AG09319 (cell line): Measurements from ENCODE around the gene SSH2.
"Not testable (repeated sequence)": the region's sequence is repeated elsewhere in the genome, so short reads cannot be mapped to it uniquely, and the experiment has no call there.

Source experiments
- DNase-seq: peaks from one replicate; pipeline ENCODE4 v3.0.0-alpha.2; 2010; ENCODE audit warnings: low read depth; ENCODE audit errors: extremely low read depth
- CTCF ChIP-seq: IDR thresholded peaks from 2 replicates; pipeline ENCODE4 v1.5.1; 2011; ENCODE audit warnings: low read depth, mild to moderate bottlenecking, inconsistent platforms, low read length, moderate library complexity

SSH2 gene

GRCh38 chr17:29800457-29800856, 129.6 kb downstream of the SSH2 start:
- no peak for TF ChIP-seq CTCF
- DNase-seq = no peak

GRCh38 chr17:29796652-29797051, 133.4 kb downstream of the SSH2 start:
- DNase-seq = no peak
- TF ChIP-seq CTCF = no peak

GRCh38 chr17:29793501-29793900, 136.5 kb downstream of the SSH2 start:
- no peak for DNase-seq
- TF ChIP-seq CTCF = no peak

- DNase-seq = no peak
- TF ChIP-seq CTCF = no peak
These were observed 138.5 kb downstream of the SSH2 start for GRCh38 chr17:29791336-29792080.

GRCh38 chr17:29789196-29790170, 140.5 kb downstream of the SSH2 start:
- TF ChIP-seq CTCF = no peak
- DNase-seq = no peak

GRCh38 chr17:29787995-29788394, 142.0 kb downstream of the SSH2 start:
- no peak for DNase-seq
- no peak for TF ChIP-seq CTCF

GRCh38 chr17:29782917-29783316, 147.1 kb downstream of the SSH2 start:
- no peak for DNase-seq
- TF ChIP-seq CTCF = no peak

- not testable (repeated sequence) for DNase-seq
These were observed 150.2 kb downstream of the SSH2 start for GRCh38 chr17:29779812-29780190.
